NCI-H226 (cell line): ENCODE data around the gene VEPH1.
A peak's percentile ranks its signal among the peaks of the same experiment; 100 is the strongest.

ENCODE experiments used
- DNase-seq: peaks from one replicate; pipeline ENCODE4 v3.0.0-alpha.2; 2015

VEPH1 gene

DNA sequence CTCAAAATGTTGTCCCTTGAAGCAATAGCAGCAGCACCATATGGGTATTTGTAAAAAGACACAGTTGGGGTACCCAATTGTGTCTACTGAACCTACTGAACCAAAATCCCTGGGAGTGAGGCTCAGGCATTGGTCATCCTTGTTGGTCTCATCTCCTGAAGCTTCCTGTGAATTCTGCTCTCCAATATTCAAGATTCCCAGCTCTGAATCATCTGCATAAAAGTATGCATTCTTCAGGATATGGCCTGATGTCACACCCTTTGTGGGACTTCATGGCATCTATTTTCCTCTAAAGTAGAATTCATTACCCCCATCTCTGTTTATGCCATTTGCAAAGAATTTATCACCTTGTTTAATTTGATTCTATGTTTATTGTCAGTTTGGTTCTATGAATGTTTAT lies 79.9 kb downstream of the VEPH1 start:
- DNase-seq = peak; percentile 34

DNA sequence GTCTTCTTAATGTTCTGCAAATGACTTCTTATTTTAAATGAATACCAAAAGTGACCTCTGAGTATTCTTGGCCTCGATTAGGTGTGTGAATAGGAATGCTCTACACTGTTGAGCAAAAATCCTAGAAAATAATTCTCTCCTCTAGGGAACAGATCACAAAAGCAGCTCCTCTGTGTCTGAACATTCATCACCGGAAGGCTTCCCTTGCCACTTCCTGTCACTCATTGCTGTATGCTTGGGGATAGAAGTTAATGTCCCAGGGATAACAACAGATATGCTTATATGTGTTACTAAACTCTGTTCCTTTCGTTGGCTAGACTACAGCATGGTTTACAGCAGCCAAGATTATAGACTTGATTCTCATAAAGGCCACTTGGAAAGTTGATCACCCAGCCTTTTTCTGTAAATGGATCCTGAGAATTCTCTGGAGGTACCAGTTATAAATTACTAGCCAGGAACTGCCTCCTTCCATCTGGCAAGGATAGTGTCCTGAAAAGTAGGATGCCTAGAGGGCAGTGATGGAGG lies 82.5 kb downstream of the VEPH1 start:
- no peak for DNase-seq

DNA sequence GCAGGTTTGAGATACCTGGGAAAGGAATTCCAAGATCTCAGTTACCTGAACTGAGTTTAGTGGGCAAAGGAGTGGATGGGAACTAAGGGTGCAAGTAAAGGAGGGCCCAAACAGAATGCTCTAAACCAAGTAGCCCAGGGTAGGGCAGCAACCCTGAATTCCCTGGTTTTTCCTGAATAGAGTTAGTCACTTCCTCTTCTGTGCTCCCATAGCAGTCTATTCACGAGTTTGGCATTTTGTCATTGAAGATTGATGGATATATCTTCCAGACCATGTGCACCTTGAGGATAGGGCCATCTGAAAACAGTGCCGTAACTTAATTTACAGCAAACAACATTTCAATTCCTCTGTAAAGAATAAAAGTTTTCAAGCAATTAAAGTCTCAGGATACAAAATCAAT lies 85.1 kb downstream of the VEPH1 start:
- peak; percentile 41 for DNase-seq

DNA sequence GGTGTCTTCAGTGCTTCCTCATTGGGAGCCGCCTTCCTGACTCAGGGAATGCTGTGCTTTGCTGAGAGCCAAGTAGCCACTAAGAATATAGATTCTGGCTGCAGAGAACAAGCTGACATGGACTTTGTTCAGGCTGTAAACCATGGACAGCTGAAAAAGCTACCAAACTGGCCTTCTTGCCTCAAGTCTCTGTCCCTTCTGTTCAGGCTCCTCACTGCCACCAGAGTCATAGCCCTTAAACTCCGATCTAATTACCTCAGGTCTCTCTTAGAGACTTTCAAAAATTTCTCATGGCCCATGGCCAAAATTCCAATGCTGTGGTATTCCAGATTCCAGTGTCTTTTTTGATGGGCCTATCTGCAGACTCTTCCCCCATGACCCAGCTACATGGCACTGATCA lies 86.0 kb downstream of the VEPH1 start:
- peak; percentile 43 for DNase-seq

DNA sequence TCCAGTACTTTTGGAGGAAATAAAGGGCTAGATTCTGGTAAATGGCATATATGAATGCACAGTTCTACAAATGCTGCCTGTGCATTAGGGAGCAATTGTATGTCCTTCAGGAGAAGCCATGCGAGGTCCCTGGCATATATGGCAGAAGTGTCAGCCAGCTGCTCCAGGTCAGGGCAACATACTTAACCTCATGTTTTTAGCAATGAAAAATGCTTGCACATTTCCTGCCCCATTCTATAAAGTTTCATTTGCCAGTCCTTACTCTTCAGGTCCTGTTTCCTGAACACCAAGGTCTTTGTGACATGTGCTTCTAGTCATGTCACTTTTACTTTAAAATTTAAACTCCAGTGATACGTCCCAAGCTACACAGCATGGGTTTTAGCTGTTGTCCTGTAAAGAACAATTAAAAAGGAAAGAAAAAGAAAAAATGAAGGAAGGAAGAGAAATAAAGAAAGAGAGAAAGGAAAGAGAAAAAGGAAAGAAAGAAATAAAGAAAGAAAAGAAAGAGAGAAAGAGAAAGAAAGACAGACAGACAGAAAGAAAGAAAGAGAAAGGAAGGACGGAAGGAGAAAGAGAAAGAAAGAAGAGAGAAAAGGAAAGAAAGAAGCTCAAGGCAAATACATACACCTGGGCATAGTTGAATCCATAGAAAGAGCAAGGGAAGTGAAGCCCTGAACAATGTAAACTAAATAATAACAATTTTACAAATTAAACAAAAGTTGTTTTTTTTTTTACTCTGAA lies 86.7 kb downstream of the VEPH1 start:
- no peak for DNase-seq

DNA sequence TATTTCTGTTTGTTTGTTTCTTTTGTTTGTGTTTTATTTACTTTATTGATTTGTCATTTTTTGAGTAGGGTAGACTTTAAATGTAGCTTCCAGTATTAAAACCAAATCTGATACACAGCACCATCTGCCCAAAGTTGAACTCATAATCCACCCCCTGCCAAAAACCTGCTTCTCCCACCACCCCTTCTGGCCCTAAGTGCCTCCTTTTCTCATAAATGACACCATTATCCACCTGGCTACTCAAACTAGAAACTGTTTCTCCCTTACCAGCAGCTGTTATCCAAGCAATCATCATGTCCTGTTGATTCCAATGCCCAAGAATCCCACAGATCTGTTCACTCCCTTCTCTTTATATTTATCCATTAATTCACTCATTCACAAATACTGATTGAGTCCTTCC lies 88.4 kb downstream of the VEPH1 start:
- DNase-seq = no peak

DNA sequence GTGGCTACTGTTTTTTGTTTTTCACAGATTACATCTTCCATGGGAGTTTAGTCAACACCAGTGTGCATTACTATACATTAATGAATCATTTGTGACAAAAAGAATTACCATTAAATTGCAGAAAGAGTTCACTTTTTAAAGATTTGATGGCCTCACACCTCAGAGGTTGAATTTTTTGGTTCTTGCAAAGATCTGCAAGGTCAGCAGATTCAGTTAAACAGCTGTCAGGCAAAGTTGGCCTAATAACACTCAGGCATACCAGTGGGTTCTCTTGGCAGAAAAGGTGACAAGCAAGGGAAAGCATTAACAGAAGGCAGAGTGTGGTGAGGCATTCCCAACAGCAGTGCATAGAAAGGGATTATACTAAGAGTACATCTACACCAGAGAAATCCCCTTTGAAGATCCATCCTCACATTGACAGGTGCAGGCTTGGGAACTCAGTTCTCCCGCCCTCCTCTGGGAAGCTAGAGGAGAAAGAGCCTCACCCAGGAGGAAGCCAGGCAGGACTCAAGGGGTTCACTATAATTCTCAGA lies 90.8 kb downstream of the VEPH1 start:
- DNase-seq = no peak

DNA sequence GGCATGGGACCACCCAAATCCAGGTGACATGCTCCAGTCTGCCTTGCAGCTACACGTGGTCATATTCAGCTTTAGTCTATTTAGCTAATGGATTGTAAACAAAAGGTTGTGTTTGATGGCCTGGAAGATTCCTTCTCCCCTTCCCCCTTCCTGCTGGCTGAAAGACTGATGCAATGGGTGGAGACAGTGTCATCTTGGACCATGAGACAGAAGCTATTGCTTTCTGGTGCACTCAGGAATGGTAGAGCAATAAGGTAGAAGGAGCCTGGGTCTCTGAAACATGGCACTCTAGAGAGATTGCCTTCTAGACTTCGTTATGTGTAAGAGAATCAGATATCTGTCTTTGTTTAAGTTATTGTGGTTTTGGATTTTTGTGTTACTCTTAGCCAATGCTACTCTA lies 92.3 kb downstream of the VEPH1 start:
- no peak for DNase-seq

DNA sequence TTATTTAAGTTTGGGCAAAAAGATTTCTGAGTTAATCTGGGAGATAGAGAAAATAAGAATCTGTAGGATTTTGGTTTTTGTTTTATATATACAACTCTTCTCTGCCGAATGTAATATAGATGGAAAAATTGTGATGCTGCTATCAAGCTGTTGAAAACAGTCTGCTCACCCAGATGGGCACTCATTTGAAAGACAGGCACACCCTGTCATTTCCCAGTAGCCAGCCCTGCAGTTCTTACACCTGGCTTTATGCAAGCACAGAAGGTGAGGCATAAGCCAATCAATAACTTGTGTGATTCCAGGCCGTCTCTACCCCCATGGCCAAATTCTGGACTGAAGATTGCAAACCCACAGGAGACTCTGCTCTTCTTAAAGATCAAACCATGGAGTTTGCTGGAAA lies 93.7 kb downstream of the VEPH1 start:
- no peak for DNase-seq

DNA sequence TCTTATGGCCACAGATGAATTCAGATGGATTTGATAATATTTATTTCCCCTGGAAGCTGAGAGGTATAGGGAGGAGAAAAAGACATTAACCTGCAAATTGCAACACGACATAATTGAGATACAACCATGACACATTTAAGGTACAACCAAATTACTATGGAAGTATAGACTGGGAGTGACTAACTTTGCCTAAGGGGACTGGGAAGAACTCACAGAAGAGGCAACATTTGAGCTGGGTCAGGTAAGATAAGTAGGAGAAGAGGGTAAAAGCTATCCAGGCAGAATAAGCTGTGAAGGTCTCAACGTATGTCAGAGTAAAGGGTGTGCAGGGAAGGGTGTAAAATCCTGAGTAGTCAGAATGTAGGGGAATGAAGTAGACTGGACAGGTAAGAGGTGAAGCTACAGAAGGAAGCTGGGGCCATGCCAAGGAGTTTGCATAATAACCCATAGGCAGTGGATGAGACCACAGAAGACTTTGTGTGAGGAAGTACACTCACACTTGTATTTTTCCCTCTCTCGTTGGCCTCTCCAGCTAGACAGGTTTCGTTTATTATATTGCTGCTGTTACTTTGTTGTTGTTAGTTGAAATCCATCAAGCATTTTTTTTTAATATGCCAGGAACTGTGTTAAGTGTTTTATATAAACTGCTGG lies 94.6 kb downstream of the VEPH1 start:
- DNase-seq = no peak

DNA sequence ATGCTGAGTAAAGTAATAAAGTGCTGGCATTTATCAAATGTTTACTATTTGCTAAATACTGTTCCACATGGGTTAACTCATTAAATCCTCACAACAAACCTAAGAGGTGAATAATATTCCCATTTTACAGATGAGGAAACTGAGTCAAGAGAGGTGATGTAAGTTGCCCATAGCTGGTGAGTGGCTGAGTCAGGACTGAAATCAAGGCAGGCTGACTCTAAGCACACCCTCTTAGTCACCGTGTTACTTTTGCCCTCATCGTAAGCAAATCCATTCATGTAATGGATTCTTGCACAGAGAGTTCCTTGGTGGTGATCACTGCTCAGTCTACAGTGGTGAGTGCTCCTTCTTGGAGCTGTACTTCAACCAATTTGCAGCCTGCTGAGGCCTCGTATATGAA lies 95.4 kb downstream of the VEPH1 start:
- DNase-seq = no peak

DNA sequence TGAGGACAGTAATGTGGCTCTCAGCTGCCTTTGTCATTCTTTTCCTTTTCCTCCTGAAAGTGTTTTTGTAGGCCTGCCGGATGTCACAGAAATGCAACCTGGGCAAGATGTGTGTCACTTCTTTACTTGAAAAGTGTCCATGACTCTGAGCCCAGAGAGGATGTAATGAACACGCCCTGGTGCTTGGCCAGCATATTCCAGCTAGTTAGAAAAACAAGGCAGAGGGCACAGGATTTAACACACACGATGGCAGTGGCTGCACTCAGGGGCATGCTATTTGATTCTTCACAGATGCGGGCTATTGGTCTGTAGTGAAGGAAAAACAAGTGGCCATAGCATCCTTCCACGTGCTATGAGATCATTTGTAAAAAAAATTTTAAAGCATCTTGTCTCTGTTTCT lies 96.8 kb downstream of the VEPH1 start:
- DNase-seq = no peak

DNA sequence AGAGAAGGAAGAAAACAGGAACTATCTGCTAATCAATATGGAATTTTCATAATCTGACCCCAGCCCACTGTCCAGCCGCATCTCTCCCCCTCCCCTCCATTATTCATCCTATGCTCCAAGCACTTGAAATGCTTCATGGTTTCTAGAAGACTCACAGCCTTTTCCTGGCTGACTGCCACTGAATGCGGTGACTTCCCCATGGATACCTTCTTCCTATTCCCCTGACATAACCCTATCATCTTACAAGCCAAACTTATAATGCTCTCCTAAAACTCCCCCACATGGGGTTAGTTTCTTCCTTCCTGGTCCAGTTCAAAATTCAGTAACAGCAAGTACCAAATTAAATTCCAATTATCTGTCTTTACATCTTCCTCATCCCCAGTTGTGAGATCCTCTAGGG lies 97.8 kb downstream of the VEPH1 start:
- peak; percentile 36 for DNase-seq

DNA sequence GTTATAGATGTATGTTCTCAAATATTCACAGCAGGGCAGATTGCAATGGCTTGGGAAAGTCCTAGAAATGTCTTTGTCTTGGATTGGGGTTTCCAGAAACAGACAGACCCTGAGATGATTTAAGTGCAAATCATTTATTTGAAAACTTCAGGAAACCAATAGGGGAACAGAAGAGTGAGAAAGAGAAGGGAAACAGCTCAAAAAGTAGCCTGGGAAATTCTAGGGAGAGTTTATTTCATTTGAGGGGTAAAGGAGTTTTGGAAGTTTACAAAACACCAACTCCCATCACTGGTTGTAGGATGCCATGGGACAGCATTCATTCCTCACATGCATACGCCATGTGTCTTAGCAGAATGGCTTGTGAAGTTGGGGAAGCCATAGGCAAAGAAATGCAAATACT lies 98.8 kb downstream of the VEPH1 start:
- DNase-seq = no peak

DNA sequence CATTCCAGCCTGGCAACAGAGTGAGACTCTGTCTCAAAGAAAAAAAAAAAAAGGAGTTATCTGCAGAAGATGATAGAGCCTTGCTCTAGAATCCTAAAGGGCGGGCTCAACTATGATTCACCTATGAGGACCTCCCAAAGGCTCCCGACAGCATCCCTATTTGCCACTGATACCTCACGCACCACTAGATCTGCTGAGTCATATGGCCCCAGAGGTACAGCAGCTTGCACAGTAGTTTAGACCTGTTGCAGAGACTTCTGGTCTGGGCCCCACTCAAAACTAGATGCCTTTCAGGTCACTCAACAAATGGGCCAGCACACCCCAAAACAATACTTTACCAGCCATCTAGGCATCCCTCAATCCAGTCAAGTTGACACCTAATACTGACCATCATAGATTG lies 104.6 kb downstream of the VEPH1 start:
- DNase-seq = no peak

DNA sequence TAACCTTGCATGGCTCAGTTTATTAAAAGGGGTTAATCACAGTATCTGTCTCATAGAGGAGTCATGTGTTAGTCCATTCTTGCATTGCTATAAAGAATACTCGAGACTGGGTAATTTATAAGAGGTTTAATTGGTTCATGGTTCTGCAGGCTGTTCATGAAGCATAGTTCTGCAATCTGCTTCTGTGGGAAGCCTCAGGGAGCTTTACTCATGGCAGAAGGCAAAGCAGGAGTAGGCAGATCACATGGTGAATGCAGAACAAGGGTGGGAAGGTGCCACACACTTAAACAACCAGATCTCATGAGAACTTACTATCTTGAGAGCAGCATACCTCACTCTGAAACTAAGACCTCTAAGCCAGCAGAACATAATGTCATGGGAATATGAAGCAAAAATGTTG lies 108.8 kb downstream of the VEPH1 start:
- no peak for DNase-seq

DNA sequence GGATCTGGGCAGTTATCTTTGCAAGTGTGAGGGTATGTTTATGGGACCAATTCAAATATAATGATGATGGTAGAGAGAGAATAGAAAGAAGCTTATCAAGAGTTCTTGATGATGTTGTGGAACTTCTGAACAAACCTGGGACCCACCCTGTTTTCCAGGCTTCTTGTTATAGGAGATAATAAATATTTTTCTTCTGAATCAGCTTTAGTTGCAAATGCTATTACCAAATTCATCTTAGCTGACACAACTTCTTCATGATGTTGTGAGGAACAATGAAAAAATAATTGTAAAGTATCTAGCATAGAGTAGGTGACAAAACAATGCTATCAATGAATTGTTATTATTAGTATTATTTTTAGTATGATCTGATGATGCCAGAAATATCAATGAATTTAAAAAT lies 110.1 kb downstream of the VEPH1 start:
- DNase-seq = peak; percentile 43

DNA sequence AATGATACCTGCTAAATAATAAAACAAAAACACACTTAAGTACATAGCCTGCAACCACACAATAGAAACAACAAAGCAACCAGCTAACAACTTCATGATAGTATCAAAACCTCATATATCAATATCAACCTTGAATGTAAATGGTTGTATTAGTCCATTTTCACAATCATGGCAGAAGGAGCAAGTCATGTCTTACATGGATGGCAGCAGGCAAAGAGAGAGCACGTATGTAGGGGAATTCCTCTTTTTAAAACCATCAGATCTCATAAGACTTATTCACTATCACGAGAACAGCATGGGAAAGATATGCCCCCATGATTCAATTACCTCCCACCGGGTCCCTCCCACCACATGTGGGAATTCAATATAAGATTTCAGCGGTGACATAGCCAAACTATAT lies 111.1 kb downstream of the VEPH1 start:
- DNase-seq = no peak

DNA sequence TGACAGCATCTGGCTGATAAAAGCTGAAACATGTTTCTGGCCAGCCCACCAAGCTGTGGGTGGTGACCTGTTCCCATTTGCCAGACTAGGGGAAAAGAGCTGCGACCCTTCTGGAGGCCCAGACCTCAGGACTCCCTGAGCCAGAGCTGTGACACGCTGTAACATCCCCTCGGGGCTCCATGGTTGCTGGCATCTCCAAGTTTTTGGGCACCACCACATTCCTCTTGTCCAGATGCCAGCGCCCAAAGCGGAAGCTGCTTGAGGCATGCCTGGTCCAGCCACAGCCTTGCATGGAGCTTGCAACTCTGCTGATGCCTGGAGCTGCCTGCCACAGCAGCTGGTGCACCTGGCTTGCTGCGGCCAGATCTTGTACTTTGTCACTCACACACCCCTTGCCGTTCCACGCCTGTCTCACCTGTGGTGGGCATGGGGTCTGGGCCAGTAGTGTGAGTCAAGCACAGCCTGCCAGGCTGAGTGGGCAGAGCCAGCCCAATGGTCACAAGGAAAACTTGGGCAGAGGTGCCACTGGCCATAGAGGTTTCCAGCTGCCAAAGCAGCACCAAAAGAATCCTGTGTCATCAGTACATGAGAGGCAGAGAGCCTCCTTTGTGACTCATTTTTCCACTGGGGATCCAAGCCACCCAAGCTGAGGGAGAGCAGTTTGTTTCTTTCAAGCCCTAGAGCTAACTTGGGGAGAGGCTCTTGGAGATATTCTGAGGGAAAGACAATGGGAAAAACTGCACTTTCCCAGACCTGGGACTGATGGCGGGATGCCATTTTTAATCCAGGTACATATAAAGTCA lies 112.3 kb downstream of the VEPH1 start:
- DNase-seq = no peak

DNA sequence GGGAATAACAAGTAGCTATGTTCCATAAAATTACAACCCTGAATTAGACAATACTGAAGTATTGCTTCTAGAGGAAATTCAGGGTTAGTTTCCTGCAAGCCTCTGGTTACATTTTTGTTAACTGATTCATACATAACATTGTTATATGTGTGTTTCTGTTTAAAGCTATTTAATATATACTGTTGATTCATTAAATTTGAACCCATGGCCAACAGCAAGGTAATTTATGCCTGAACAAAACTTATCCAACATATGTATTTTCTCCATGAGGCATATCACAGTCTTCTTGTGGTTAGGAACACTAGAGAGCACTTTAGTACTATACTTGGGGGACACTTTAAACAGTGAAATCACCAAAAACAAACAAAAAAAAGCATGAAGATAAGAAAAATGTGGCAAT lies 114.2 kb downstream of the VEPH1 start:
- no peak for DNase-seq

DNA sequence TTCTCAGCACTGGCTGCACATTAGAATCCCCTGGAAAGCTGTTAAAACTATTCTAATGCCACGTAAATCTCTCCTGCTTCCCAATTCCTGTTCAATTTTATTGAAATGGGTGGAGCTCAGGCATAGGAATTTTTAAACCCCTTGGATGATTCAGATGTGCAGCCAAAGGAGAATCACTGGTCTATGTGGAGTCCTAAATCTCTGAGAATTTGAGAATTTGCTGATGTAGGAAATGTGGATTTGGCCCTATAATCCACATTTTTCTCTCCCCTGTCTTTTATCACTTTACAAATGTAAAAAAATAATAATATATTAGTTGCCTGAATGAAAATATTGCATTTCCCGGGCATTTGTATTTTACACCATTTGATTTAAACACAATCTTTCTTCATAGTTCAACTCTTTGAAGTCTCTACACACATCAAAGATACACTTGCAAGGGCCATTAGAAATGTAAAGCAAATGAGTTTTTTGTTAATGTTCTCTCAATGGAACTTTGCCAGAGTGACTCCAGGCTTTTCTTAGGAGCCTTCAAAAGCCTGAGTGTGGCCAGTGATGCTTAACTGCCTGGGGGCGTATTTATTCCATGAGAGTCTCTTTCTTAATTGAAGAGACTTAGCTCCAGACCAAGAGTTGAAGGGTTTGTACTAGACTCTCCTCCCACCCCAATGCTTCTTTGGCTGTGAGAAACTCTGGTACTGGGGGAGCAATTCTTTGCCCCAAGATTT lies 115.3 kb downstream of the VEPH1 start:
- DNase-seq = no peak

DNA sequence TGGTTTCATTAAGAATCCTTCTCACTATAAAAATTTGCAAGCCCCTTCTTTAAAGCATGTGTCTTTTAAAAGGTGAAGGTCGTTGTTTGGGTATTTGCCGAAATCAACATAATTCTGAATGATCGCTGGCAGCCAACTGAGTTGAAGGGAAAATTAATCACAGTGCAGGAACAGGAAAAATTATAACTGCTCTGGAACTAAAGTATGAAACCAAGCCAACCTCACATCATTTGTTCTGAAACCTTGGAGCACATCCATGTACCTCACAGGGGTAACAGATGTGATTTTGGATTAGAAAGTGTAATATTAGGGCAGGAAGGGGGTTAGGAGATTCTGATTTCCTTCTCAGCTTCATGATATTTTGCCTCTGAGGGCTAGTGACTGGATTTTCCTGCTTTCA lies 118.7 kb downstream of the VEPH1 start:
- no peak for DNase-seq

DNA sequence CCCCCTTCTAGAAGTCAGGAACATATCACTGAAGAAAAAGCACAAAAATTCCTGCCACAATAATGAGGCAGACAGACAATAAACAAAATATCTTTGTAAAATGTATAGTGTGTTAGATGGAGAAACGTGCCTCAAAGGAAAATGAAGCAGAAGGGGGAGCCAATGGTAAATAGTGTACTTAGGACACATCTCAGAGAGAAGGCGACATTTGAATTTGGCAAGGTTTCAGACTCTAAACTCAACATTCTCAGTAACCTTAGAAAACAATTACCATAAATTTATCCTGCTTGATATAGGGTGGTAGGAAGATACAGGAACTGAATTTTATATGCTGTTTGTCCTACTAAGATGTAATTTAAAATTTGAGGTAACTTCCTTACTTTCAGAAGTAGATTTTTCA lies 119.2 kb downstream of the VEPH1 start:
- DNase-seq = no peak
